IgD-negative memory B cell (primary cell): Measurements from ENCODE around the gene ONECUT2. TPM values are rescaled to one million over a fixed set of nuclear protein-coding genes. Genes with fewer than 3 reads are reported as not detected.

Experiments used
- H3K27ac Mint-ChIP-seq, 3 donors: one replicate each; pipeline ENCODE4 v1.8.0; 2020 to 2022; ENCODE audit warnings: mild to moderate bottlenecking in 3 of 3, mixed read lengths in 3 of 3, moderate library complexity in 1 of 3
- H3K27me3 Mint-ChIP-seq: one replicate; pipeline ENCODE4 v1.8.0; 2021; ENCODE audit warnings: mixed read lengths
- H3K36me3 Mint-ChIP-seq: one replicate; pipeline ENCODE4 v1.8.0; 2020; ENCODE audit warnings: mild to moderate bottlenecking, mixed read lengths
- H3K4me1 Mint-ChIP-seq, 3 donors: one replicate each; pipeline ENCODE4 v1.8.0; 2020 to 2022; ENCODE audit warnings: mixed read lengths in 3 of 3, mild to moderate bottlenecking in 1 of 3
- H3K4me3 Mint-ChIP-seq, 4 donors: one replicate each; pipeline ENCODE4 v1.8.0; 2020 to 2022; ENCODE audit warnings: mild to moderate bottlenecking in 4 of 4, mixed read lengths in 4 of 4, moderate library complexity in 3 of 4
- H3K9me3 Mint-ChIP-seq, 3 donors: one replicate each; pipeline ENCODE4 v1.8.0; 2020 to 2021; ENCODE audit warnings: mixed read lengths in 3 of 3, mild to moderate bottlenecking in 1 of 3
- polyA plus RNA-seq: library from polyadenylated mRNA; unstranded; fragments of 300-500 nt; fragmentation: Illumina TruSeq; gene quantifications from one replicate; pipeline ENCODE4 v1.2.3, GENCODE V29; 2021

The ONECUT2 gene
- polyA plus RNA-seq, 1 donor from 2014 or later = not detected

GRCh38 chr18:57445488-57446319 lies 10.5 kb downstream of the ONECUT2 start:
- peaks cover 52% of the 10 kb centered on the region for H3K27me3 Mint-ChIP-seq
- peak overlapping the region in 1 of 4 donors; percentile 59 for H3K4me3 Mint-ChIP-seq
- peaks cover 0 to 2% (median 0%) of the 10 kb centered on the region in 3 donors for H3K9me3 Mint-ChIP-seq
- no peaks in the 10 kb centered on the region for H3K36me3 Mint-ChIP-seq
- no peak overlapping the region for H3K27ac Mint-ChIP-seq
- peaks cover 4 to 10% (median 7%) of the 10 kb centered on the region in 3 donors for H3K4me1 Mint-ChIP-seq

DNA sequence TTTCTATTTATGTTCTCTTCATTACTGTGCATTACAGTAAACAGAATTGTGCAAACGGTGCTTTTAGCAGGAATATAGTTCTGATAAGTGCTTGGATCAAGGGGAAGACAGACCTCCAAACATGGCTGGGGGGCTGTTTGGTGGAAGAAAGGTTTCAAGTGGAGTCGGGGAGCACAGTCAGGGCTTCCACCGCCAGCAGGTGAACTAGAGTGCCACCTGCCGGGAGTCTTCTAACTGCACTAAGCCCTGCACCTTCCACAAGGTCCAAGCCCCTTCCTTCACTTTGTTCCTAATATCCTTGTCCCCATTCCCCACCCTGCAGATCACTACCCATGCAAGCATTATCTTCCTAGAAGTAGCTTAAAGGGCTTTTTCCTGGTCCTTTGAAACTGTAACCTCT lies 11.1 kb downstream of the ONECUT2 start:
- Mint-ChIP-seq H3K27ac (no peak overlapping the region), H3K27me3 (peaks cover 46% of the 10 kb centered on the region), H3K4me3 (peak overlapping the region in 1 of 4 donors; percentile 59), H3K4me1 (peaks cover 4 to 6% (median 4%) of the 10 kb centered on the region in 3 donors), H3K36me3 (no peaks in the 10 kb centered on the region), H3K9me3 (peaks cover 0 to 2% (median 0%) of the 10 kb centered on the region in 3 donors)

DNA sequence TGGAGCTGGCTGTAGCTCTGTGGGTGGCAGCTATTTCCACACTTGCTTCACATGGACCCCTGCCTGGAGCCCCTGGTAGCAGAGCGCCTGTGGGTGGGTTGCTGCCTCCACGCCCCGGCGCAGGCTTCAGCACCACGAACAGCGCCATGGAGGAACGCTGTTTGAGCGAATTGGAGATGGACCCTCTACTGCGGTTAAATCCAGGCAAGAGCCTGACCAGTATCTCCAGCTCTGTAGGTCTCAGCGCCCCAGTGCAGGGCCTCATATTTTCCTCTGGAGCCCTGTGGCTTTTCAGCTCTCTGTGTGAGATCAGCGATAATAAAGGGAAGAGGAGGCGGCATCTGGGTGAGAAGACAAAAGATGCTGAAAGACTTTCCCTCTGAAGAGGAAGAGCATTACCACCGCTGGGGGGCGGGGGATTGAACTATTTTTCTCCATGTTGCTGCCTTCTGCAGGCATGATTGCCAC lies 12.0 kb downstream of the ONECUT2 start:
- no peaks in the 10 kb centered on the region for H3K36me3 Mint-ChIP-seq
- peaks cover 0 to 2% (median 0%) of the 10 kb centered on the region in 3 donors for H3K4me1 Mint-ChIP-seq
- H3K27me3 Mint-ChIP-seq = peaks cover 40% of the 10 kb centered on the region
- H3K4me3 Mint-ChIP-seq = no peak overlapping the region
- no peaks in the 10 kb centered on the region for H3K9me3 Mint-ChIP-seq
- no peak overlapping the region for H3K27ac Mint-ChIP-seq

GRCh38 chr18:57455576-57456129 lies 20.5 kb downstream of the ONECUT2 start:
- H3K9me3 Mint-ChIP-seq = peaks cover 2 to 5% (median 3%) of the 10 kb centered on the region in 3 donors
- peaks cover 6% of the 10 kb centered on the region for H3K27me3 Mint-ChIP-seq
- H3K4me1 Mint-ChIP-seq = no peaks in the 10 kb centered on the region
- H3K4me3 Mint-ChIP-seq = no peak overlapping the region
- no peak overlapping the region for H3K27ac Mint-ChIP-seq
- no peaks in the 10 kb centered on the region for H3K36me3 Mint-ChIP-seq

- Mint-ChIP-seq H3K4me1 (no peaks in the 10 kb centered on the region), H3K27me3 (peaks cover 11% of the 10 kb centered on the region), H3K36me3 (no peaks in the 10 kb centered on the region), H3K4me3 (no peak overlapping the region), H3K27ac (no peak overlapping the region), H3K9me3 (peaks cover 4 to 9% (median 5%) of the 10 kb centered on the region in 3 donors)
Observed at GRCh38 chr18:57461652-57462269, 26.6 kb downstream of the ONECUT2 start.

GRCh38 chr18:57466307-57466706 lies 31.1 kb downstream of the ONECUT2 start:
- Mint-ChIP-seq H3K4me1 (peaks cover 0 to 2% (median 0%) of the 10 kb centered on the region in 3 donors), H3K4me3 (no peak overlapping the region), H3K27me3 (peaks cover 28% of the 10 kb centered on the region), H3K27ac (no peak overlapping the region), H3K9me3 (peaks cover 0 to 2% (median under 1%) of the 10 kb centered on the region in 3 donors), H3K36me3 (no peaks in the 10 kb centered on the region)

DNA sequence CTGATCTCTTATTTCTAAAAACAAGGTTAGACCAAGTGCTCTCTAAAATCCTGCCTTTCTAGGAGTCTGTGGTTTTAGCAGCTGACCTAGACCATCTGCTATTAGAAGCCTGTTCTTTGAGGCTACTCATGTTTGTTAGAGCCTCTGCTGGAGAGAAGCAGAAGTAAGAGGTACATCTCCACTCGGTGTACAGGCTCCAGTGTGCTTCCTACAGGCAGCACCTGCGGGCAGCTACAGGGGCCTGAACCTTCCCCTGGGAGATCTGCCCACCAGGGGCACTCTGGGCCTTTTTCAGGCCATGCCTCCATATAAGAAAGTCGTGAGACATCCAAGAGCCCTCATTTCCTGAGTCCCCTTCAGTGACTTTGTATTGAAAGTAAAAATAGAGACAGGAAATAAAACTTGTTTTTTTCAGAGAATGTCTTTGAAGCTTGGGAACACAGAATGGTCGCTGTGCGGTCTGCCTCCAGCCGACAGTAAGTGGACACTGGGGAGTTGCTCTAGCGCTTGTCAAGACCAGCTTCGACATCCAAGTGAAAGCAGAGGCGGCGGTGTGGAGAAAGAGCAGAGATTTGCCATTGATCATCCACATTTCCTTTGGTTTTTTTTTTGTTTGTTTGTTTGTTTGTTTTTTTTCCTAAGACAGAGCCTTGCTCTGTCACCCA lies 31.7 kb downstream of the ONECUT2 start:
- H3K27me3 Mint-ChIP-seq = peaks cover 28% of the 10 kb centered on the region

DNA sequence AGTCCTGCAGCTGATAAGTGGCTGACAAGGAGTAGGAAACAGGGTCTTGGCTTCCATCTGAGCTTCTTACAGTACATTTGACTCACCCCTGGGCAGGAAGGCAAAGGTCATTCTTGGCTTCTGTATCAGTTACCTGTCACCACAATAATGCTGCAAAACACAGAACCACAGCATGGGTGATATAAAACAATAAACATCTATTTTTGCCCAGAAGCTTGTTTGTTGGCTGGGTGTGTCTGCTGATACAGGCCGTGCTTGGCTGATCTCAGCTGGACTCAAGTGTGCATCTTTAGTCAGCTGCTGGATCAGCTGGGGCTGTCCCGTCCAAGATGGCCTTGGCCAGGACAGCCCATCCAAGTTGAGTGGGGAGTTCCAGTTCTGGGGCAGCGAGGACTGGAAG lies 34.7 kb downstream of the ONECUT2 start:
- Mint-ChIP-seq H3K27me3 (peaks cover 28% of the 10 kb centered on the region), H3K27ac (no peak overlapping the region), H3K4me3 (no peak overlapping the region), H3K4me1 (peaks cover 0 to 2% (median 0%) of the 10 kb centered on the region in 3 donors), H3K36me3 (no peaks in the 10 kb centered on the region), H3K9me3 (peaks cover 0 to 2% (median 0%) of the 10 kb centered on the region in 3 donors)

More for the DNA sequence above, 31.7 kb downstream of the ONECUT2 start:
- Mint-ChIP-seq H3K4me1 (peaks cover 0 to 2% (median 0%) of the 10 kb centered on the region in 3 donors), H3K4me3 (no peak overlapping the region), H3K9me3 (peaks cover 0 to 2% (median 0%) of the 10 kb centered on the region in 3 donors), H3K27ac (no peak overlapping the region), H3K36me3 (no peaks in the 10 kb centered on the region)

DNA sequence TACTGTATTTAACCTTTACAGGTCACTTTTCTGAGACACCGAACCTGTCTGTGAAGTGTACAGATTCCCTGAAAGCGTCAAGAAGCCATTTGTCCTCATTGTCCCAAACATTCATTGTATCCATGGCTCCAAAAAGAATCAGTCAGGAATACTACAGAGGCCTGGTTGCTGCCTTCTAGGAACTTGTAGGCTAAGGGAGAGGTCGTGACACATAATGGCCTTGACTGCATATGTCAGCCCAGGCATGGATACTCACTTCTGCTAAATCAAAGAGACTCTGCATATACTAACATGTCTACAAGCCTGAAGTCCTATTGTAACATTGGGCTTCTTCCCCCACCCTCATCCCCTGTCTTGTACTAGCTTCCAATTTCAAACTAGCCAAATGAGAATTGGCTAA lies 40.2 kb downstream of the ONECUT2 start:
- H3K27ac Mint-ChIP-seq = no peak overlapping the region
- no peaks in the 10 kb centered on the region for H3K36me3 Mint-ChIP-seq
- no peaks in the 10 kb centered on the region for H3K9me3 Mint-ChIP-seq
- peaks cover 7% of the 10 kb centered on the region for H3K27me3 Mint-ChIP-seq
- no peak overlapping the region for H3K4me3 Mint-ChIP-seq
- H3K4me1 Mint-ChIP-seq = peaks cover 0 to 10% (median 7%) of the 10 kb centered on the region in 3 donors

- no peak overlapping the region for H3K4me3 Mint-ChIP-seq
- H3K27ac Mint-ChIP-seq = no peak overlapping the region
- no peaks in the 10 kb centered on the region for H3K36me3 Mint-ChIP-seq
- H3K9me3 Mint-ChIP-seq = no peaks in the 10 kb centered on the region
- H3K4me1 Mint-ChIP-seq = peaks cover 0 to 10% (median 7%) of the 10 kb centered on the region in 3 donors
- peaks cover 3% of the 10 kb centered on the region for H3K27me3 Mint-ChIP-seq
Observed at GRCh38 chr18:57475903-57476302, 40.7 kb downstream of the ONECUT2 start.

- Mint-ChIP-seq H3K4me3 (no peak overlapping the region), H3K4me1 (peaks cover 0 to 6% (median 2%) of the 10 kb centered on the region in 3 donors), H3K27me3 (peaks cover 3% of the 10 kb centered on the region), H3K36me3 (no peaks in the 10 kb centered on the region), H3K27ac (no peak overlapping the region), H3K9me3 (no peaks in the 10 kb centered on the region)
Observed at GRCh38 chr18:57480733-57481132, 45.6 kb downstream of the ONECUT2 start.

DNA sequence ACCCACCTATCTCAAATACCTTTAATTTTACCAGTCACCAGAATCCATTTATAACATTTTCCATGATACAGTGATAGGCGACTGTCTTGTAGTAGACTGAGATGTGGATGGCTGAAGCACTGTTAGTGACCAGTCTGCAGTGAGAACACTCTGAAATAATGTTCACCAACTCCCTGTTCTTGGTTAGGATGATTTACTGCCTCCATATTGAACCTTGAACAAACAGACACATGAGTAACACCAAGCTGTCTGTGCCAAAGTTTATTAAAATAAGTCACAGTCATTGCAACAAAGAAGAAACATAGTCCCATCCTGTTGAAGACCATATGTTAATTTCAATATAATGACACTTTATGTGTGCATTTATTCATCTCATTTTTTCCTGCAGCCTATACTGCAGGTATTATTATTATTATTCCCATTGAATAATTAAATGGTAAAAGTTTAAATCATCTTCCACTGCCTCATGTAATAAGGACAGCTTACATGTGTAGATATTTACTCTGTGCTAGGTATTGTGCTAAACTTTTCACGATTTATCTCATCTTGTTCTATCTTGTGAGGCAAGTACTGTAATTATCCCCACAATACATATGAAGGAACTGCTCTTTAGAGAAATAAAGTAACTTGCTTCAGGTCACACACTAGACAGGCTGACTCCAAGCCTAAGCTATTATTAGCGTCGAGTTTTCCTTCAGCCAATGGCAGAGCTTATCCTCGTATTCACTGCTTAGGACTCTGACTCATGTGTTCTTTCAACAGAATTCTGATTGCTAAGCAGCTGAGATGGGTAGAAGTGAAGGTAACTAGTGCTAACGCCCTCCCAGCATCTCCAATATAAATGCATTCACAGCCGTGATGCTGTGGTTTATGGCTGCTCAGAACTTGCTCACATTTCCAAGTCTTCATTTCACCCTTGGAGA lies 62.5 kb downstream of the ONECUT2 start:
- Mint-ChIP-seq H3K27me3 (peaks cover 14% of the 10 kb centered on the region), H3K4me1 (no peaks in the 10 kb centered on the region), H3K27ac (no peak overlapping the region), H3K4me3 (no peak overlapping the region), H3K9me3 (peaks cover 0 to 1% (median 0%) of the 10 kb centered on the region in 3 donors), H3K36me3 (no peaks in the 10 kb centered on the region)

GRCh38 chr18:57498682-57499256 lies 63.6 kb downstream of the ONECUT2 start:
- Mint-ChIP-seq H3K4me1 (no peaks in the 10 kb centered on the region), H3K9me3 (peaks cover 0 to 1% (median 0%) of the 10 kb centered on the region in 3 donors), H3K27ac (no peak overlapping the region), H3K27me3 (peaks cover 7% of the 10 kb centered on the region), H3K4me3 (no peak overlapping the region), H3K36me3 (no peaks in the 10 kb centered on the region)

DNA sequence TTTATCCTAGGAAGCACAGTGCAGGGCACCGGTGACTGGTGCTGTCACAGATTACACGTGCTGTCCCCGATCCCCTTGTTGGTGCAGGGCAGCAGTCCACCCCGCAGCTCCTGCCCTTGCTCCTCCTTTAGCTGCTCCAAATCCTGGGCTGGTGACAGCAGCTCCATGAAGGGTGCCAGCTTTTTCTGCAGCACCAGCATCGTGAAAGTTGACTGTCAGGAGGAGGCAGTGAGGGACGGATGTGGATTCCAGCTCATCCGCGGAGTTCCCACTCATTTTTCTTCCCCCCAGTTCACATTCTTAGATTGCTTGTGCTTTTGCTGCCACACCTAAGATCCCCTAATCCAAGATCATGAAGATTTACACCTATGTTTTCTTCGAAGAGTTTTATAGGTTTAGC lies 67.5 kb downstream of the ONECUT2 start:
- Mint-ChIP-seq H3K36me3 (no peaks in the 10 kb centered on the region), H3K27ac (no peak overlapping the region), H3K4me3 (no peak overlapping the region), H3K4me1 (no peaks in the 10 kb centered on the region), H3K27me3 (peaks cover 2% of the 10 kb centered on the region), H3K9me3 (no peaks in the 10 kb centered on the region)
